HG03469 (cell line): ENCODE data around the gene CTNNBL1.

Source experiments
- ATAC-seq: cut with Tn5 transposase; IDR thresholded peaks from one replicate; pipeline ENCODE4 v1.9.1; 2021; ENCODE audit warnings: mild to moderate bottlenecking, moderate library complexity, moderate number of reproducible peaks; ENCODE audit not compliant: unreplicated experiment

CTNNBL1 gene

DNA sequence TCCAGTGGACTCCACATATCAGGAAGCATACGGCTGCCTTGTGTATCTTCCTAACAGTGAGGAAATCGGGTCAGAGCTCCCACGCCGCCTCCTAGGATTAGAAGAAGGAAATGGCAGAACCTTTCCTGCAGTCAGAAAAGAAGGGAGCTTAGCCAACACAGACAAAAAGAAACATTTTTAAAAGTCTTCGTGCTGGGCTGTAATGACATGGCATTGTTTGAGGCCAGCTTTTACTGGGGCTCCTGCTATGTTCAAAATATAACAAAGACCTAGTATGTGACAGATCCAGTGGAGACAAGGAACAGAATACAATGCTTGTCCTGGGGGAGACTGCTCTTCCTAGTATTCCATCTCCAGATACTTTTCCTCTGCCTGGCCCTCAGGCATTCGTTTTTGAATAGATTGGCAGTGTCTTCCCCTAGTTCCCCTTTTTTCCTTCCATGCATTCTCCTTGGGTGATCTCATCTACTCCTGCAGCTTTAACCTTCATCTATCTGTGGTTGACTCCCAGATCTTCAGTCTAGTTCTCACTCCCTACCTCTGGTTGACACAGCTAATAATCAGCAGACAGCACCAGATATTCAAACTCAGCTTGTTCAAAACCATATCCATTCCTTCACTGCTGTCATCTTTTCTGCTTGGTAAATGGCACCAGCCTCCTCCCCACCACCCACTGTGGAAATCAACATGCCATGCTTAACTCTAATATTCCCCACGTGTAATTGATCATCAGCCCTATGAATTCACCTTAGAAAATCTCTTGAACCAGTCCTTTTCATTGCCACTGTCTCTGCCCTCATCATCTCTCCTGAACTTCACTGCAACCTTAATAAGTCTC, 114.6 kb downstream of the CTNNBL1 start:
- no peak for ATAC-seq

DNA sequence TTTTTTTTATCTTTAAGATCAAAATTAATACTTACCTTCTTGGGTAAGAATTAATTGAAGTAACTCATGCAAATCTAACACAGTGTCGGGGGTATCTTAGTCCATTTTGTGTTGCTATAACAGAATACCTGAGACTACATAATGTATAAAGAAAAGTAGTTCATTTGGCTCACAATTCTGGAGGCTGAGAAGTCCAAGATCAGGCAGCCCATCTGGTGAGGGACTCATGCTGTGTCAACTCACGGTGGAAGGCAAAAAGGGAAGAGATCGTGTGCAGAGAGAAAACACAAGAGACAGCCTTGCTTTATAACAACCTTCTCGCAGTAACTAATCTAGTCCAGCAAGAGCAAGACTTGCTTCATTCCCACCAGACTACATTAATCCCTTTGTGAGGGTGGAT, 116.2 kb downstream of the CTNNBL1 start:
- ATAC-seq, result no peak

DNA sequence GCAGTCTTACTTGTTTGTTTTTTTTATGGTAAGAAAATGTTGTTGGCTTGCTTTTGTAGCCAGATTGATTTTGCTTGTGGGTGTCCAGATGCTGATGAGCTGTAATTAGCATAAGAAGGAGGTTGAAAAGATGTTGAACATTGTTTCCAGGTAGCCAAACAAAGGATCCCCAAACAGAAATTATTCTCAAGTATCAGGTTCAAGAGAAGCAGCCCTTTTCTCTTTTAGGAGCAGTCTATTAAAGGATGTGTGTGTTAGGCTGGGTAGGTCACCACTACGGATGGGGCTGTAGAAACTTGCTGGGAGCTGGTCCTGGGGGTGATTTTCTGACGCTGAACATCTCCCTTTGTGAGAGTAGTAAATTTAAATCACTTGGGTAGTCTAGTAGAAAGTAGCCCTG, 122.2 kb downstream of the CTNNBL1 start:
- ATAC-seq, result no peak

DNA sequence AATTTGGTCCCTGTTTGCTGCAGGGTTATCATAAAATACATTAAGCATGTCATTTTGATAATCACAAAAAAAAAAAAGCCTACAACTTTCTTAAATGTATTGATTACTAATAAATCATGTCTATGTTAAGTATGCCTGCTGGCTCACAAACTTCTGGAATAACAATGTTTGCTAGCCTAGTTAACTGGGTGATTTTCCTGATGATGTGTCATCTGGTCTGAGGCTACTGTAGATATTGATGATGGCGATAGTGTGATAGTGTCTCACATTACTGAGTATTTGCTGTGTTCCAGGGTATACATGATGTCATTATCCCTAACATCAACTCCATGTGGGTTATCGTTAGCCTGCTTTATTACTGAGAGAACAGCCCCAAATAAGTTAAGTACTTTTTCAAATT, 122.9 kb downstream of the CTNNBL1 start:
- ATAC-seq, result no peak

DNA sequence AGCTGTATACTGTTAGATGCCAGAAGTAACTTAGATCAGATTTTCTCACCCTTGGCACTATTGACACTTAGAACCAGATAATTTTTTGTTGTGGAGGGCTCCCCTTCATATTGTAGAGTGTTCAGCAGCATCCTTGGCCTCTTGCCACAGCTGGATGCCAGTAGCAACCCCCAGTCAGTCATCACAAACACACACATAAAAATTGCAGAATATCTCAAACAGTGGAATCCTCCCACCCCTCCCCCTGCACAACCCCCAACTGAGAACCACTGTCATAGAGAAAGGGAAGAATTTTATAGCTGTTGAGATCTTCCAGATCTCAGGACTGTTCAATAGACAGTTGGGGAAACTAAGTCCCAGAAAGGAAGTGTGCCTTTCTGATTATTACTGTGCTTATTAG, 127.9 kb downstream of the CTNNBL1 start:
- ATAC-seq, result no peak

DNA sequence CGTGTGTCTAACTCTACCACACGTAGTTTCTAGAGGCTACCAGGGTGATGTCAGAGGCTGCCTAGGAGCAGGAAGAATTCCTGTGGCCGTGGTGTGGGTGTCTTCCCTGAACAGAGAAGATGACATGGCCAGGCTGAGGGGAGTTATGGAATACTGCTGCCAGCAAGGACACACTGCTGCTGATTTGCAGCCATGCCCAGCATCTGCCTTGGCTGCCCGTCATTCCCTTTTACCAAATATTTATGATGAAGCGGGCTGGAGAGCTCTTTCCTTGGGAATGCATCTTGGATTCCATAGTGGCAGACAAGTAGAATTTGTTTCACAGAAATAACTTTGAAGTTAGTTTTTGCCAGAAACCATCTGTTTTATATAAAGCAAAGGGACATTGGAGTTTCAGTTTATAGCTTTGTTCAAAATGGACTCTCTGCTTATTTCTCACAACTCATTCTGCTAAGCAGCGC, 128.3 kb downstream of the CTNNBL1 start:
- no peak for ATAC-seq

DNA sequence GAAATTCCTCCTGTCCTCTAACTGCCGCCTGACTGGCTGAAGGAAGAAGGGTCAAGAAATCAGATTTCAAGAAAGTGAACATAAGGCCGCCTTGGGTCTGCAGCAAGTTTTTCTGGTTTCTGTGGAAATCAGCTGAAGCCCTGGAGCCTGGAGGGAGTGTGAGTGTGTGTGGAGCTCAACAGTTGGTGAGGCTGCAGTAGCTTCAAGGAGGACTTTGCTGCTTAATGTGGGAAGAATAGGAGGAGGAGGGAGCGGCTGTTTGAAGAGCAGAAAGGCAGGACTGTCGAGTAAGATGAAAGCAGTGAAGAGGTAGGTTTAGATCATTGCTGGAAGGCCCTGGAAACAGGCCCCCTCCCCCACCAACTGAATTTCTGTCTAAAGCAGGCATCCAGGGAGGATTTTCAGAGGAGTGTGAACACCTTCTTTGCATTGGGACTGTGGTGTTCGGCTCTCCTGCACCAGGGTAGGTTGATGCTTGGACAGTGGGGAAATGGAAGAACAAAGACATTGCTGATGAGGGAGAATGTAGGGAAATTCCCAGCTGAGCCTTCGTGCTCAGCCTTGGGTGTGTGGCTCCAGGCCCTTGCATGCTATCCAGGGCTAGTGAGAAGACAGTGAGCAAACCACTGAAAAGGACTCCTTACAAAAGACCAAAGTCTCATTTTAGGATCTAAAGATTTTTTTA, 129.6 kb downstream of the CTNNBL1 start:
- ATAC-seq, result no peak

DNA sequence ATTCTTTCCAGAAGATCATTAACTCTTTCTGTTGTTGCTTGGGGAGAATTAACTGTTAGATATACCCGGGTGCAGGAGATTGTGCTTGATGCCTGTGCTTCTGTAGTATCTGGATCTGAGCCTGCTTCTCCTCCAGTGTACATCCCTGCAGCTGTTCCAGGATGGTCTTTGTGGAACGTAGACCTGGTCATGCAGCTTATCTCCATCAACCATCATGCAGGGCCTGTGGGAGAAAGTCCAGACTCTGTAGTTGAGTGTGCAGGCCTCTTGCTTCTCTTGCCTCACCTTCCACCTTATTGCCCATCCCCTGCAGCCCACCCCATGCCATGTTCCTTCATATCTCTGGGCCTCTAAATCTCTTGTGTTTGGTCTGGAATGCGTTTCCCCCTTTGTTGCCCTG, 133.8 kb downstream of the CTNNBL1 start:
- ATAC-seq, result no peak

DNA sequence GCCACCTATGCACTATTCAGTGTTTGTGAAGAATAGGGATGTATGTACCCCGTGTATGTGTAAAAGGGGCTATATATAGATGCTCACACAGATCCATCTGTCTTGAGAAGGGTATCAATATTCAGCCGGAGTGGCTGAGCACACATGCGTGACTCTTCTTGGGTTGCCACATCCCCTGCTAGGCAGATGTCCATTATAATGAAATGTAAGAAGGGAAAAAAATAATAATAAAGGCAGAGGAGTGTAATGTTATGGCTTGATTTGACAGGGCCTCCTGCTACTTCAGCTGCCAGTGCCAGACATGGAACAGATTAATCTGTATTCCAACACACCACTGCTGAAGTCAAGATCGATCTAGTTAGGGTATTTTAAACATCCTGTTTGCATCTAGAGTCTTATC, 134.9 kb downstream of the CTNNBL1 start:
- no peak for ATAC-seq

DNA sequence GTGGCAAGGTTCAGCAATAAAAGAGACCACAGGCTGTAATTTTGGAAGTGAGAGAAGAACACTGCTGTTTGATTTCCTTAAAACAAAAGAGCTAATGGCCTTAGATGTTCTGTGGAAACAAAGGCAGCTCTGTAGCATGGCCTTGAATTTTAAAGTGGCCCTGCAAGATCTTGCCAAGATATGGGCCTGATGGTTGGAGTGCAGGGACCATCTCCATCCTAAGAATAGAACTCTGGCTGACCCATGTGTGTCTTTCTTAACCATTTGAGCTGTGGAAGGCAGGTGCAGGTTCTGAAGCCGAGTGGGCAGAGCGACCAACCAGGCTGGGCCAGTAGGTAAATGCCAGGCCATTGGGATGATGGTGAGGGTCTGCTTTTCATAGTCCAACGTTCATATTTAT, 135.3 kb downstream of the CTNNBL1 start:
- no peak for ATAC-seq

DNA sequence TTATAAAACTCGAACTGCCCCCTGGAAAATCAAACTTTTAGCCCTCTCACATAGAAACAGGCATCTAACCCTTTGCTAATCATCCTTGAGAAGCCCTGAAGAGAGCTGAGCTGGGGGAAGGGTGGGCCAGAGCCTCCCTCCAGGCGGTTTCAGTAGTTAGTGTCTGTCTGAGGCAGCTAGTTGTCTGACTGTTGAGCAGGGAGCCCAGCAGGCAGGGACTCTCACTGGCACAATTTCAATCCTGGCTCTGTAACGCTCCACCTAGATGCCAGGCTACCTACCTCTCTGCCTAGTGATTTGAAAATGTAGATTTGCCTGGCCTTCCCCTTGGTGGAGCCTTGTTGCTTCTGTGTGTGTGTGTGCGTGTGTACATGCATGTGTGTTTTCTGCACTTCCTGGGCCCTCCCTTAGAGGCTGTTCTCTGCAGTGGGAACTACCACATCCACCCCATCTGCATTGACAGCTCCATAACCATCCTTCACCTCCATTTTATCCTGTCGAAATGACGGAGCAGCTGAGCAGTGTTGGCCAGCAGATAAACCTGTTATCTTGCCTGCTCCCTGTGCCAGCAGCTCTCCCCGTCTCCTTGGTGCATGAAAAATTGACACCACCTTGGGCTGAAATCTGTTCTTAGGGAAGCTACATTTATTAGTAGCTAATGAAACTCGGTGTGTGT, 139.5 kb downstream of the CTNNBL1 start:
- ATAC-seq, result no peak

DNA sequence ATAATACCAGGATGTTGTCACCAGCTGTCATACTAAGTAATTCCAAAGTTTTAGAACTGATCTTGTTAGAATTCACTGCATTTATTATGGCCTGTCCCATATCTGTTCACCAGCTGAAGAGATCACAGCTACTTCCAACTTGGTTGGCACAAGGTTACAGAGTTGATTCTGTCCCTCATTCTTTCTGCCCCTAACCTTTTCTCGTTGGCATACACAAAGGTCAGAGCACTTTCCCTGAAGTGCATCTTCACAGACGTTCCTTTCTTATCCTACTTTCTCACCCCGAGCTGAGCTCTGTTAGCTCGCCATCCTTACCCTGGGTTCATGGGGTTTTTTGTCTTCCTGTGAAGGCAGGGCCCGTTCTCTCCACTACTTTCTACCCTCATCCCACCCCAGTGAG, 143.1 kb downstream of the CTNNBL1 start:
- no peak for ATAC-seq

DNA sequence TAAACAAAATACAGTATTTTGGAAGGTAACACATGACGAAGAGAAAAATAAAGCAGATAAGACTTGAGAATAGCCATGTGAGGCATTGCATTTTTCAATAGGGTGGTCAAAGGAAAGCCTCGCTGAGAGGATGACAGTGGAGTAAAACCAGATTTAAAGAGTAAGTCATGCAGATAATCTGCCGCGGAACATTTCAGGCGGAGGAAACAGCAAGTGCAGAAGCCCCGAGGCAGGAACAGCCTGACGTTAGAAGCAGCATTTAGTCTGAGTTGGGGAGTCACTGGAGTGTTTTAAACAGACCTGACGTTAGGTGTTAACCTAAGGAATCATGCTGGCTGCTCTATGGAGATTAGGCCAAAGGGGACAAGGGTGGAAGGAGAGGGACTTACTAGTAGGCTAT, 144.1 kb downstream of the CTNNBL1 start:
- ATAC-seq, result no peak

DNA sequence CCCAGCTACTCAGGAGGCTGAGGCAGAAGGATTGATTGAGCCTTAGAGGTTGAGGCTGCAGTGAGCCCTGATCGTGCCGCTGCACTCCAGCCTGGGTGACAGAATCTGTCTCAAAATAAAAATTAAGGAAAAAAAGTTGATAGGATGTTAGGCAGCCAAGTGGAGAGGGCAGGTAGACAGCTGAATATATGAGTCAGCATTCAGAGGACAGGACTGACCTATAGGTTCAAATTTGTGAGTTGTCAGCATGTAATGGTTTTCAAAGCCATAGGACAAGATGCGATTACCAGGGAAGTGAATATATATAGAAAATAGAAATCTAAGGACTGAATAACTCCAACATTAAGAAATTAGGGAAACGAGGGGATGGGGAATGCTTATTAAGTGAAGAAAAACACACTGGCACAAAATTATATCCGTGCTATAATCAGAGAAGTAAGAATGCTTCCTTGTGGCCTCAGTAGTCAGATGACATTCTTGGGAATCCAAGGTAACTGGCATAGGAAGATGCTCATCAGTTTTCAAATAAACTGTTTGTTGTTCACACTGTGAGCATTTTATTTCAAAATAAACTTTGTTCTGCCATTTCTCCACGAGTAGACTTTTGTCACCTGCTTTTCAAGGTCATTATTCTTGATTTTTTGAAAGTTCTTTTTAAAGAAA, 145.1 kb downstream of the CTNNBL1 start:
- ATAC-seq, result no peak

DNA sequence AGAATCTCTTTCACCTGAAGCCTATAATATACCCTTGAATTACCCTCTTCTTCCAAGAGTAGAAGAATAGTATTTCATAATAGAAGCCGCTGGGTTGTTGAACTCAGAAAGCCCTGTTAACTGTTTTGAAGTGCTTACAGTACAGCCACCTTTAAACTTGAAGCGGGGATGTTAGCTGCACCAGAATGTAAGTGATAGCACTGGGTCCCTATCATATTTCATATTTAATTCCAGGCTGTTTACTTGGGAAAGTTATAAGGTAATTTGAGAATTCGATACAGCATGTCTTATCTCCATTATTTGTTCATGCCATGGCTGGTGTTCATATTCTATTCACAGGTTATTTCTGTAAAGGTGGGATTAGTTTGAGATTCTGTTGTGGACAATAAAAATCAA, 145.6 kb downstream of the CTNNBL1 start:
- no peak for ATAC-seq

DNA sequence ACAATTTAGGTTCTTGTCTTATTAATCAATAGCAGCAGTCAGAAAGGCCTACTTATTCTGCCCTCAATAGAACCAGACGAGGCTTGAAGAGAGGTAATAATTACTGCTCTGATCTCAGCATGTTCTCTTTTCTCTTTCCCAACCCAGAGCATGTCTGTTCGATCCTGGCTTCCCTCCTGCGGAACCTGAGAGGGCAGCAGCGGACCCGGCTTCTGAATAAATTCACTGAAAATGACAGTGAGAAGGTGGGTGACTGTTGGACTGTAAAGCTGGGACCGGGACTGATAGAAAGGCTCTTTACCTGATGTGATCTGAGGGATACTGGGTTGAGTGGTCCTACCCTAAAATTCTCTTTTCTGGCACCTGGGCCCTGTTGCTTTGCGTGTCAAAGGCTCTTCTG, 146.1 kb downstream of the CTNNBL1 start:
- ATAC-seq, result no peak

DNA sequence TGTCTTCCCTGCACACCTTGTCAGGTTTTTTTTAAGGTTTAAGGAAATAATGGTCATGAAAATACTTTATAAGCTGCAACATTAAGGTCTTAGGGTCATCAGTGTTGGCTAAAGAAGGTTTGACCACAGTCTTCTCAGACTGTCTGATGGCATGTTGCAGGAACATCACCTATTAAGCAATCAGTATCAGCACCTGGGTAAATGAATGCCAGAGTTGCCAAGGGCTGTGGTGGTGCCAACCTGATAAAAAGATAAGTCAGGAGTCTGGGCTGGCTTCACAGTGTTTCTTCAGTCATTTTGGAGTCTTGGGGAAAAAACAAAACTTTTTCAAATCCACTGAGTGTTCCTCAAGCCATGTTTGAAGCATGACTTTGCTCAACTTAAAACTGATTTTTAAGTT, 147.6 kb downstream of the CTNNBL1 start:
- ATAC-seq, result no peak

DNA sequence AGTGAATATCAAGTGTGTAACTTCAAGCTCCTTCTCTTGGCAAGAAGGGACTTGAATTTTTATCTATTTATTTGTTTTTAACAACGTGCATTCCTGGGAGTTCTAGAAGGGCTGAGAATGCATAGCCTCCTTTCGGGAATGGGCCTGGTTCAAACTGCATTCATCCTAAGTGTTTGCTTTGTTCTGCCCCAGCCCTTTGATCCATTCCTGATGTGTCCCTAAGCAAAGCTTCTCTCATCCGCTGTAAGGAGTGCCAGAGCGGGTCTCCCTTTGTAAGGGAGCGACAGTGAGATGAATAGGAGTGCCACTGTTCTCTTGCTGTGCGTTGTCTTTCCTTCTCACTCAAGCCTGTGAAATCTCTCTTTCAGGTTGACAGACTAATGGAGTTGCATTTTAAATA, 148.1 kb downstream of the CTNNBL1 start:
- ATAC-seq, result no peak

DNA sequence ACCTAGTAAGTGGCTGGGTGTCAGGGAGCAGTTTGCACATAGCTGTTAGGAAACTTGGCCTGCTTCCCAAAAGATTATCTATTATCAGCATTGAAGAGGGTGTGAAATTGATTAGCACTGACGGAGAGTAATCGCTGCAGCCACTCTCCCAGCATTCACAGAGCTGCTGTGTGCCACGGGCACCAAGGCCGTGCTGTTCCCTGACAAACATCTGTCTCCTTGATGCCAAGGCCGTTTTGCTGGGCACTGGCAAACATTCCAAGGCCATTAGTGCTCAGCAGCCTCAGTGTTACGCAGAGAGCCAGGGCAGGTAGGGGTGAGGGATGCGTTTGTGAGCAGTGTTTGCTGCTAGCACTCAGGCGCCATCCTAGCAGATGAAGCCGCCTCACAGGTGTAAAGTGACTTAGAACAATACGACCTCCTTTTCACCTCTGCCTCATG, 151.4 kb downstream of the CTNNBL1 start:
- ATAC-seq, result no peak

DNA sequence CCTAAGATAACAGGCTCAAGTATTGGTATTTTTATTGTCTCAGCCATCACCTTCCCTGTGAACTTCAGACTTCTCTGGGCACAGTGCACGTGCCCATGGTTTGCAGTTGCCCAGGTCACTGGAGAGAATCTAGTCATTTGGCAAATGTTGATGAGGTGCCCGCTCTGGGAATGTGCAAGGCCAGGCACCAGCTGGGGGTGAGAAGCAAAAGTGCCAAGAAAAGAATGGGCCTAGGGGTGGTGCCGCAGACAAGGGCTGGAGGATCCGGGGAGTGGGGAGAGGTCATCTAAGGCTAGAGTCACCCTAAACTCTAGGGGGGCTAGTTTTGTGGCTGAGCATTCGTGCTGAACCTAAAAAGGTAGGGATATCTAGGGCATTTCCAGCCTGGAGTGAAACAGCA, 152.0 kb downstream of the CTNNBL1 start:
- ATAC-seq, result no peak

DNA sequence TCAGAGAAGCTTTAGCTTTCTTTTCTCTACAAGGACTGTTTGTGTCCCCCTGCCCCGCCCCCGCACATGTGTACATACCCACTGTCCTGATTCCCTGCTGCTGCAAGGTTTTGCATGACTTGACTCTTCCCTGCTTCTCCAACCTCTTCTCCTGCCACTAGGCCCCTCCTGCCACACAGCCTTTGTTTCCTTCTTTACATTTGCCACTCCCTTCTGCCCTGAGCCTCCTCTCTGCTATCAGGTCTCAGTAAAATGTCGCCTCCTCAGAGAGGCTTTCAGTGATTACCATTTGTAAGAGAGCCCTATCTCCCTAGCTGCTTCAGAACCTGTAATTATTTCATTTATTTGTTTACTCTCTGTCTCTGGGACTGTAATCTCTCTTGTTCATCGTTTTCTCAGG, 152.7 kb downstream of the CTNNBL1 start:
- ATAC-seq, result no peak
